Hippocampal formation (tissue), 2 donors: ENCODE measurements around the gene RBKS.
"Not testable (repeated sequence)": the region's sequence is repeated elsewhere in the genome, so short reads cannot be mapped to it uniquely, and the experiment has no call there.

Source experiments
- DNase-seq, 2 donors: peaks; one replicate each; lab custom pipeline; 2025; lab: John Stamatoyannopoulos, UW

Gene RBKS

DNA sequence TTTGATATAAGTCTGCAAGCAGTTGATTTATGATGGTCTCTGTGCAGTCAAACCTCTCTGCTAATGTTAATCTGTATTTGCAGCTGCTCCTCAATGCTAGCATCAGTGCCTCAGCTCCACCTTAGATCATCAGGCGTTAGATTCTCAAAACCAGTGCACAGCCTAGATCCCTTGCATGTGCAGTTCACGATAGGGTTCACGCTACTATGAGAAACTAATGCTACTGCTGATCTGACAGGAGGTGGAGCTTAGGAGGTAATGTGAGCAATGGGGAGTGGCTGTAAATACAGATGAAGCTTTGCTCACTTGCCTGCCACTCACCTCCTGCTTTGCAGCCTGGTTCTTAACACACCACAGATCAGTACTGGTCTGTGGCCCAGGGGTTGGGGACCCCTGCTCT, 18.4 kb downstream of the RBKS start:
- DNase-seq: no peak

- no peak for DNase-seq
Observed at GRCh38 chr2:27870724-27871123, 19.5 kb downstream of the RBKS start.

- DNase-seq: no peak
Observed at GRCh38 chr2:27869763-27870162, 20.4 kb downstream of the RBKS start.

GRCh38 chr2:27866237-27866636, 23.9 kb downstream of the RBKS start:
- no peak for DNase-seq

GRCh38 chr2:27863955-27864354, 26.2 kb downstream of the RBKS start:
- DNase-seq: not testable (repeated sequence)

- DNase-seq: no peak
Observed at GRCh38 chr2:27863146-27863545, 27.0 kb downstream of the RBKS start.

DNA sequence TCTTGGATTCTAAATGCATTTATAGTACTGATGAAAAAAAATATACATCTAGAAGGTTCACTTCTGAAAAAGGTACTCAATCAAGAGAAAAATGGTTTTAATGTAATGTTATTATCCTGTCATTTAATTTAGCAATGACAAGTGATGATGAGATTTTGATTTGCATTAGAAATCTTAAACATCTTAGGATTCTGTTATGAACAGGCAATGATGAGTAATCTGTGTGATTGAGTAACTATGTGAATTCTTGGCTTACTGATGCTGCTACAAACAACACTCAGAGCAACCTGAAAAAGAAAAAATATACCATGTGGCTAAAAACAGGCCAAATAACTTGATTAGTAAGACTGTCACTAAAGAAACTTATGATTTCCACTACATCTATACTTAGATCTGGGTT, 30.1 kb downstream of the RBKS start:
- DNase-seq: no peak

DNA sequence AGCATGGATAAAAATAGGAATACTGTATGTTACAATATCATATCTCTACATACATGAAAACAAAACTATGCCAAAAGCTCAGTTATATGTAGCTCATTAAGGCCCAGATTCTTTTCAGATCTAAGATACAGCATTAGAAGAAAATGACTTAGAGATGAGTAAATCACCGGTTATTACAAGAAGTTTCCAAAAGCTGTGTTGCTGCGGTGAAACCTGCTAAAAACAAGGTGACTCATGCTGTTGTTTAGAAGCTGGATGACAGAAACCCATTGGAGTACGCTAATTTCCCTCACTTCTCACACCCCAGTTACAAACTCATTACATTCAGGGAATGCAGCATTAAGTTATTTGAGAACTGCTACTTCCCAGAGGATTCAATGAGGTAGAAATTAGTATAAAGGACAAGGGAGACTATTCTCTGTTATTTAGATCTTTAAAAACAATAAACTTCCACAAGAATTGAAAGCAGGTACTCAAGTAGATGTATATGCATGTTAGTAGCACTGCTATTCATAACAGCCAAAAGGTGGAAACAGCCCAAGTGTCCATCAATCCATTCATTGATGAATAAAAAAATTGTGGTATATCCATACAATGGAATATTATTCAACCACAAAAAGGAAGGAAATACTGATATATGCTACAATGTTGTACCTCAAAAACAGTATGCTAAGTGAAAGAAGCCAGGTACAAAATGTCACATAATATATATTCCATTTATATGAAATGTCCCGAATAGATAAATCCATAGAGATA, 32.6 kb downstream of the RBKS start:
- no peak for DNase-seq

DNA sequence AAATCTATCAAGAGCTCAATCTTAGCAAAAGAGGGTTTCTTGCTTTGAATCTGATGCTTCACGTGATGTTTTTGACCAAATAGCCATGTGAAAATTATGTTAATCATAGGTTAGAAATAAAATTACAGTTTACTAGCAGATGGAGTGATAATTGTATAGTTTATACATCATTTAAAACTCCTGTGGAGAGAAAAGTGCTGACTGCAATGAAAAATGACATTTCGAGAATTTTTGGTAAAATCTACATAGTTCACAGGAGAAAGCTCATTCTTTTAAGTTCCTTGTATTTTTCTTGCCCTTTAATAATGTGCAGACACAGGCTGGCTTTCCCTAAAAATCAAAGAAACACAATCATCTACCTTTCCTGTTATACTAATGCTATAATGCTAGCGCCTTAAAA, 33.2 kb downstream of the RBKS start:
- DNase-seq: no peak

GRCh38 chr2:27856386-27856785, 33.8 kb downstream of the RBKS start:
- no peak for DNase-seq

DNA sequence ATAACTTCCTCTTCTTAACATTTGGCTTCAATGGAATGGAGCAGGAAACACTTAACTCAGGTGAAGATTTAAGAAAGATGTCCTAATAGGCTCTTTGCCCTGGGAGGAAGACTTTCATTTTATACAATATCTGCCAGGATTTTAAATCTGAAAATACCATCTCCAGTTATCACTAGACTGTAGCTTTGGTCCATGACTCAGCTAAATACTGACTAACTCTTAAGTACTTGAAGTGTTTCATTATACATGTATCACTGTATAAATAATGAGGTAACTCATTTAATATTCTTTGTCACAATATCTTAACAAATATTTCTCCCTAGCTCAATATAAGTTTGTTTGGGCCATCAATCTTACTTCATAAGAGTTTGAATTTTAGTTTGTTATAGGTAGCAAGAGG, 34.7 kb downstream of the RBKS start:
- no peak for DNase-seq

- no peak for DNase-seq
Observed at GRCh38 chr2:27854229-27854862, 35.8 kb downstream of the RBKS start.

- DNase-seq: no peak
Observed at GRCh38 chr2:27852691-27853090, 37.5 kb downstream of the RBKS start.

GRCh38 chr2:27849558-27850205, 40.5 kb downstream of the RBKS start:
- no peak for DNase-seq

- no peak for DNase-seq
Observed at GRCh38 chr2:27847333-27847732, 42.9 kb downstream of the RBKS start.

GRCh38 chr2:27844821-27845255, 45.3 kb downstream of the RBKS start:
- no peak for DNase-seq

DNA sequence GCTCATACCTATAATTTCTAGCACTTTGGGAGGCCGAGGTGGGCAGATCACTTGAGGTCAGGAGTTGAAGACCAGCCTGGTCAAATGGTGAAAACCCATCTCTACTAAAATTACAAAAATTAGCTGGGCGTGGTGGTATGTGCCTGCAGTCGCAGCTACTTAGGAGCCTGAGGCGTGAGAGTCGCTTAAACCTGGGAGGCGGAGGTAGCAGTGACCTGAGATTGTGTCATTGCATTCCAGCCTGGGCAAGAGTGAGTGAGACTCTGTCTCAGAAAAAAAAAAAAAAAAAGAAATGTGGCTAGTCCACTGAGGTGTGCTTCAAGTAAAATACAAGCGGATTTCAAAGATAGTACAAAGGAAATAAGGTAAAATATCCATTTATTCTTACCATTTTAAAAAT, 46.2 kb downstream of the RBKS start:
- no peak for DNase-seq

DNA sequence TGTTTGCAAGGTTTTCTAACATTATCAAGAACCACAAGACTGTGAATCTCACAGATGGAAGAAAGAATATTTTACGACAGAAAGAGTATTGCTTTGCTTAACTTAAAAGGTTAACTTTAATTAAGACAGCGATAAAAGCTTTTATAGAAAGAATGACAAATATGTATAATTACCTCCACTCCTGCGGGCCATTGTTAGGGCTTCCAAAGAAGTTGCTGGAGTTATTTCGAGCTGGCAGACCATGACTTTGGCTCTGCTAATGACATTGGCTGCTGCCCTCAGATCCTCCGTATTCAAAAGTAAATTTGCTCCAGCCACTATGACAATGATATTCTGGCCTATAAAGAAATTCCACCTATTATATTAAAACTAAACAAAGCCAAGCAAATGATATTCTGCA, 47.3 kb downstream of the RBKS start:
- no peak for DNase-seq

GRCh38 chr2:27839022-27839618, 51.1 kb downstream of the RBKS start:
- DNase-seq: no peak

DNA sequence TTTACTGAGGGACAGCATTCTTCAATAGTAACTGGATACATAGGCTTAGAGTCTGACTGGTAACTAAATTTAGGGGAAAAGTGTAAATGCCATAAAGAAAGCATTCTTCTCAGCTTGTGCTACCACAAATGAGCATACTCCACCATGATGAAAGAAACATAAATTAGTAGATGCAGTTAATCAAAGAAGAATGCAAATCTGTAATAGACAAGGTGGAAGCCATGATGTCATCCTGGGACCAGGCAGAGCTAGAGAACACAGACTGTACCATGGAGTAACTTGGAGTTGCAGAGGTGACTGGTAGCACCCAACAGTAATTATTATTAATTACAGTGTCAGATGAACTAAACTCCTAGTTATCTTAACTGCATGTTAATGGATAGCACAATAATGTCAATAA, 51.7 kb downstream of the RBKS start:
- no peak for DNase-seq

DNA sequence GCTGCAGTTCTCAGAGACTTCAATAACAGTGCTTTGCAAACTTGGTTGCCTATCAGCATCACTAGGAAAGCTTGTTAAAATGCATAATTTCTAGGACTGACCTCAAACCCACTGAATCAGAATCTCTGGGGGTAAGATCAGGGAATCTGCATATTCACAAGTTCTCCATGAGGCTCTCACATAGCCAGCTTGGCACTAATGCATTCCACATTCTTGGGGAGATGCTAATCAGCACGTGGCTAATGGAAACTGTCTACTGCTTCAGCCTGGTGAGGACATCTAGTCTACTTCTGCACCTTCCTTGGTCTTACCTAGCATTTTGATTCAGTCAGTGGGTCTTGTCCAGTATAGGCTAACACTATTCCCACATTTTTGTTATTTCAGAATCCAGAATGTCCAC, 56.3 kb downstream of the RBKS start:
- DNase-seq: no peak

- no peak for DNase-seq
Observed at GRCh38 chr2:27832396-27832795, 57.8 kb downstream of the RBKS start.
